Left ventricle myocardium superior (tissue), 1 donor: ENCODE results near the gene IFNA8. TPM values are rescaled to one million over a fixed set of nuclear protein-coding genes. Genes with fewer than 3 reads are reported as not detected.
A peak's percentile ranks its signal among the peaks of the same experiment; 100 is the strongest.
"Not testable (repeated sequence)": the region's sequence is repeated elsewhere in the genome, so short reads cannot be mapped to it uniquely, and the experiment has no call there.

Experiments
- ATAC-seq: fragments of 200-7000 bp; cut with Tn5 transposase; one replicate; pipeline ENCODE4 v1.9.1; 2020; ENCODE audit warnings: mild to moderate bottlenecking, moderate library complexity
- DNase-seq: peaks from one replicate; pipeline ENCODE4 v3.0.0-alpha.2; 2020
- intact Hi-C: fragments of 100-400 bp; cut with micrococcal nuclease; formaldehyde crosslinking; loops from one replicate; pipeline ENCODE4 v1.11.0; 2022
- long read RNA-seq: library from polyadenylated mRNA; unstranded; transcript quantifications from one replicate; pipeline ENCODE4 v2.0.0, GENCODE V29; 2021
- total RNA-seq: library from RNA; stranded (reverse); fragmentation: NEBNext Ultra II Directional; extraction: Animal tissue kit (Norgen Biotek cat#: 25700); gene quantifications from one replicate; pipeline ENCODE4 v1.2.1, GENCODE V29; 2021
- donor health status: DM: no; HTN: yes; CAD: no; lungs with severe emphysema.

The IFNA8 gene
- total RNA-seq = not detected
- long read RNA-seq = 0 reads

- no peak for DNase-seq
- intact Hi-C loops = no loop called here
These were observed at the start of gene IFNA8 for GRCh38 chr9:21408817-21409216. TSS of gene IFNA8 (plus strand) at chr9:21409117. CDS start at chr9:21409177, 60 bp downstream.

GRCh38 chr9:21362287-21362686, 46.6 kb upstream of the IFNA8 start:
- DNase-seq (no peak), ATAC-seq (no peak)
- intact Hi-C loops = no loop called here

More at GRCh38 chr9:21408817-21409216, at the start of gene IFNA8:
- ATAC-seq = no peak

- intact Hi-C loops, ATAC-seq, DNase-seq: not testable (repeated sequence)
These were observed 41.7 kb upstream of the IFNA8 start for GRCh38 chr9:21367169-21367568.

GRCh38 chr9:21367957-21368356, 41.0 kb upstream of the IFNA8 start, which contains the start of gene IFNA13:
TSS of gene IFNA13 (minus strand) at chr9:21368057. CDS start at chr9:21368010, 47 bp downstream.
- no peak for ATAC-seq
- intact Hi-C loops = no loop called here

GRCh38 chr9:21371467-21371866, 37.5 kb upstream of the IFNA8 start:
- ATAC-seq, DNase-seq, intact Hi-C loops: not testable (repeated sequence)

More at GRCh38 chr9:21367957-21368356, 41.0 kb upstream of the IFNA8 start, which contains the start of gene IFNA13:
- no peak for DNase-seq

GRCh38 chr9:21381448-21382339, 27.2 kb upstream of the IFNA8 start:
- no peak for DNase-seq
- ATAC-seq = no peak
- intact Hi-C loops = no loop called here

- intact Hi-C loops = no loop called here
- DNase-seq (no peak), ATAC-seq (no peak)
These were observed 25.3 kb upstream of the IFNA8 start for GRCh38 chr9:21383627-21384026.

GRCh38 chr9:21385131-21385670, 23.7 kb upstream of the IFNA8 start, which contains the start of gene IFNA2:
TSS of gene IFNA2 (minus strand) at chr9:21385398. CDS start at chr9:21385329, 69 bp downstream.
- ATAC-seq (no peak), DNase-seq (no peak)
- intact Hi-C loops = no loop called here

- no peak for ATAC-seq
- intact Hi-C loops = no loop called here
These were observed 16.6 kb upstream of the IFNA8 start for GRCh38 chr9:21392270-21392669.

GRCh38 chr9:21395778-21396717, 12.9 kb upstream of the IFNA8 start:
- intact Hi-C loops = loop anchor here (5.0 kb wide), 1 partner anchor 69 kb away; no protein-coding TSS in a partner anchor
- ATAC-seq (peak; percentile 69), DNase-seq (peak; percentile 64)

More at GRCh38 chr9:21392270-21392669, 16.6 kb upstream of the IFNA8 start:
- no peak for DNase-seq

GRCh38 chr9:21398955-21399489, 9.9 kb upstream of the IFNA8 start:
- intact Hi-C loops = loop anchor here (5.0 kb wide), 1 partner anchor 72 kb away; no protein-coding TSS in a partner anchor
- ATAC-seq = no peak
- DNase-seq = no peak

- ATAC-seq = no peak
- no peak for DNase-seq
- intact Hi-C loops = loop anchor here (5.0 kb wide), 1 partner anchor 73 kb away; no protein-coding TSS in a partner anchor
These were observed 9.0 kb upstream of the IFNA8 start for GRCh38 chr9:21399956-21400355.

- intact Hi-C loops = no loop called here
- no peak for ATAC-seq
- peak; percentile 32 for DNase-seq
These were observed 6.3 kb upstream of the IFNA8 start for GRCh38 chr9:21402386-21403251.

- intact Hi-C loops = no loop called here
- ATAC-seq (no peak), DNase-seq (no peak)
These were observed 4.8 kb upstream of the IFNA8 start for GRCh38 chr9:21404146-21404545.

GRCh38 chr9:21412107-21412506, 3.2 kb downstream of the IFNA8 start:
- intact Hi-C loops = no loop called here
- no peak for ATAC-seq

GRCh38 chr9:21413151-21413550, 4.2 kb downstream of the IFNA8 start:
- intact Hi-C loops = no loop called here
- ATAC-seq = no peak
- DNase-seq = no peak

More at GRCh38 chr9:21412107-21412506, 3.2 kb downstream of the IFNA8 start:
- DNase-seq = no peak

GRCh38 chr9:21413624-21414023, 4.7 kb downstream of the IFNA8 start:
- no peak for DNase-seq
- intact Hi-C loops = no loop called here
- ATAC-seq = no peak
